Endothelial cell of umbilical vein (primary cell): ENCODE data around the gene RPRM. TPM values are rescaled to one million over a fixed set of nuclear protein-coding genes. Genes with fewer than 3 reads are reported as not detected.

Experiments used
- BruUV-seq: library from RNA; stranded (reverse); fragments of 400-500 nt; replicated peaks from 2 replicates; lab custom pipeline; 2021; lab: Mats Ljungman, UMichigan
- CTCF ChIA-PET: fragments of 300-600, 350-600 bp; sonication (Branson Sonifier 250); formaldehyde crosslinking; loops from one replicate; lab custom pipeline; 2021; ENCODE audit warnings: antibody characterized with exemption, inconsistent platforms; lab: Charles Lee
- POLR2A ChIA-PET: fragments of 300-600, 350-600 bp; sonication (Branson Sonifier 250); formaldehyde crosslinking; loops from one replicate; lab custom pipeline; 2021; ENCODE audit warnings: antibody characterized with exemption, inconsistent platforms; lab: Charles Lee
- DNase-seq: peaks from one replicate; pipeline ENCODE4 v3.0.0-alpha.2; 2011; ENCODE audit warnings: low read depth, low spot score
- FAIRE-seq: peaks from 2 replicates; lab custom pipeline; 2011; peaks lifted over from hg19 to GRCh38; lab: Jason Lieb, UNC
- H2AFZ ChIP-seq: 2 replicates; pipeline ENCODE4 v1.6.0; 2012; ENCODE audit warnings: low read depth, low read length, control low read depth, inconsistent platforms
- H3K27ac ChIP-seq: 2 replicates; pipeline ENCODE4 v1.5.1; 2011; ENCODE audit warnings: low read depth, mild to moderate bottlenecking, control low read depth, low read length, moderate library complexity; ENCODE audit not compliant: insufficient read depth
- H3K27me3 ChIP-seq, 2 experiments: 2 replicates each; pipeline versions ENCODE4 v1.6.0 to v1.6.1; 2011; ENCODE audit warnings: low read length in 2 of 2, mixed read lengths in 1 of 2; ENCODE audit not compliant: control insufficient read depth in 2 of 2, insufficient read depth in 2 of 2
- H3K36me3 ChIP-seq, 2 experiments: 2 replicates in 1 of 2; 3 replicates in 1 of 2; pipeline ENCODE4 v1.5.1; 2011; ENCODE audit warnings: low read length in 2 of 2, mild to moderate bottlenecking in 1 of 2, moderate library complexity in 1 of 2; ENCODE audit not compliant: control insufficient read depth in 2 of 2, insufficient read depth in 2 of 2; ENCODE audit errors: extremely low read depth in 1 of 2
- H3K4me1 ChIP-seq: 3 replicates; pipeline ENCODE4 v1.5.1; 2011; ENCODE audit warnings: mild to moderate bottlenecking, low read length; ENCODE audit not compliant: control insufficient read depth, insufficient read depth; ENCODE audit errors: extremely low read depth
- H3K4me2 ChIP-seq: 2 replicates; pipeline ENCODE4 v1.6.1; 2011; ENCODE audit warnings: low read length, control low read depth, mixed read lengths; ENCODE audit not compliant: insufficient read depth
- H3K4me3 ChIP-seq, 3 experiments: fragments of 200-600 bp in 1 of 3; sonication (generic), shearing (Covaris generic) in 1 of 3; replicated peaks in 1 of 3; 2 replicates each; pipeline ENCODE4 v1.5.1; 2011 to 2016; ENCODE audit warnings: control low read depth in 3 of 3, low read length in 3 of 3, mild to moderate bottlenecking in 2 of 3, inconsistent platforms in 1 of 3, low read depth in 1 of 3, moderate library complexity in 1 of 3; ENCODE audit not compliant: insufficient read depth in 1 of 3
- H3K79me2 ChIP-seq: 2 replicates; pipeline ENCODE4 v1.6.0; 2012; ENCODE audit warnings: low read length, inconsistent platforms; ENCODE audit not compliant: control insufficient read depth, insufficient read depth
- H3K9ac ChIP-seq: replicated peaks from 2 replicates; pipeline ENCODE3; 2011; ENCODE audit warnings: low read length, control low read depth; ENCODE audit not compliant: insufficient read depth; ENCODE audit errors: extremely low read depth
- H3K9me1 ChIP-seq: replicated peaks from 3 replicates; pipeline ENCODE4 v1.6.0; 2011; ENCODE audit warnings: mild to moderate bottlenecking, low read length; ENCODE audit not compliant: control insufficient read depth, insufficient read depth; ENCODE audit errors: extremely low read depth
- H3K9me3 ChIP-seq: replicated peaks from 2 replicates; pipeline ENCODE4 v1.5.1; 2012; ENCODE audit warnings: low read length, inconsistent platforms; ENCODE audit not compliant: control insufficient read depth, insufficient read depth
- H4K20me1 ChIP-seq: replicated peaks from 2 replicates; pipeline ENCODE3; 2011; ENCODE audit warnings: mild to moderate bottlenecking, low read length; ENCODE audit not compliant: control insufficient read depth, insufficient read depth; ENCODE audit errors: extremely low read depth
- CTCF ChIP-seq, 2 donors: IDR thresholded peaks; 1 replicate in 1 of 2; 2 replicates in 1 of 2; pipeline ENCODE4 v1.5.1; 2011; ENCODE audit warnings: low read length in 2 of 2, mild to moderate bottlenecking in 2 of 2, moderate library complexity in 2 of 2, control low read depth in 1 of 2, inconsistent platforms in 1 of 2, low read depth in 1 of 2; ENCODE audit not compliant: insufficient read depth in 1 of 2; ENCODE audit errors: extremely low read depth in 1 of 2
- EZH2 ChIP-seq: IDR thresholded peaks from 2 replicates; pipeline ENCODE4 v1.6.1; 2012; ENCODE audit warnings: borderline replicate concordance, low read depth, mild to moderate bottlenecking, moderate library complexity, low read length, inconsistent platforms; ENCODE audit not compliant: severe bottlenecking
- FOS ChIP-seq: IDR thresholded peaks from 2 replicates; pipeline ENCODE4 v1.6.1; 2011; ENCODE audit warnings: mild to moderate bottlenecking, low read length, moderate library complexity, borderline replicate concordance; ENCODE audit not compliant: insufficient read depth
- GATA2 ChIP-seq: IDR thresholded peaks from 2 replicates; pipeline ENCODE4 v1.7.0; 2011; ENCODE audit warnings: low read depth, mild to moderate bottlenecking, moderate library complexity, mixed read lengths, low read length; ENCODE audit not compliant: insufficient read length, insufficient read depth
- JUN ChIP-seq: IDR thresholded peaks from 2 replicates; pipeline ENCODE4 v1.6.1; 2011; ENCODE audit warnings: borderline replicate concordance, low read depth; ENCODE audit not compliant: insufficient read length, insufficient read depth
- MAX ChIP-seq: IDR thresholded peaks from 2 replicates; pipeline ENCODE4 v1.6.1; 2011; ENCODE audit not compliant: insufficient read depth, insufficient read length
- MYC ChIP-seq: IDR thresholded peaks from one replicate; pipeline ENCODE4 v1.6.1; 2011; ENCODE audit warnings: mild to moderate bottlenecking, low read depth, low read length
- POLR2A ChIP-seq: IDR thresholded peaks from 2 replicates; pipeline ENCODE4 v1.6.1; 2012; ENCODE audit warnings: low read depth, mild to moderate bottlenecking, control low read depth, low read length
- POLR2AphosphoS5 ChIP-seq: IDR thresholded peaks from 2 replicates; pipeline ENCODE4 v1.6.1; 2012; ENCODE audit warnings: low read depth, mild to moderate bottlenecking, control low read depth, low read length, moderate library complexity; ENCODE audit not compliant: insufficient read depth
- dilution Hi-C: fragments of 300-500 bp; cut with MboI; formaldehyde crosslinking; loops from one replicate; pipeline ENCODE4 v1.15.0; 2019; ENCODE audit warnings: low sequenced_read_pairs; ENCODE audit not compliant: extremely low pct_ligation_motif_present
- intact Hi-C: fragments of 100-400 bp; cut with micrococcal nuclease; formaldehyde crosslinking; loops from one replicate; pipeline ENCODE4 v1.10.0; 2022
- polyA plus RNA-seq, 4 experiments: library from polyadenylated mRNA; depleted of rRNA in 3 of 4; stranded (reverse) in 3 of 4; unstranded in 1 of 4; fragments of >200 nt; gene quantifications; 2 replicates each; pipeline versions ENCODE4 v1.2.1 to v1.2.3, GENCODE V29; 2011 to 2012; ENCODE audit warnings: missing spikeins in 1 of 4
- total RNA-seq: library from RNA; stranded (reverse); gene quantifications from 2 replicates; pipeline ENCODE4 v1.2.3, GENCODE V29; 2021

RPRM gene
- total and polyA plus RNA-seq, 2 donors (not counting 3 experiments of a cell fraction or from before 2014, with no cell fraction given), result not detected

- intact Hi-C loops, result no loop called here
Measured at GRCh38 chr2:153474407-153474806, 4.2 kb downstream of the RPRM start.

More at GRCh38 chr2:153474407-153474806, 4.2 kb downstream of the RPRM start:
- dilution Hi-C loops, result no loop called here
- no peaks in the 10 kb centered on the region for H4K20me1 ChIP-seq
- H3K9ac ChIP-seq, result no peak overlapping the region
- no peak overlapping the region for H3K4me3 ChIP-seq
- H3K79me2 ChIP-seq, result no peaks in the 10 kb centered on the region
- POLR2A ChIA-PET, result no interaction called here
- no TSS peak for BruUV-seq
- no peaks in the 10 kb centered on the region for H3K9me3 ChIP-seq
- FAIRE-seq, result no peak
- H3K27ac ChIP-seq, result no peak overlapping the region
- CTCF ChIA-PET, result no interaction called here
- H3K4me1 ChIP-seq, result no peaks in the 10 kb centered on the region
- no peak overlapping the region for H3K4me2 ChIP-seq
- TF ChIP-seq MYC (no peak), EZH2 (no peak), MAX (no peak), FOS (no peak), GATA2 (no peak), POLR2AphosphoS5 (no peak), JUN (no peak), POLR2A (no peak), CTCF (IDR thresholded peaks at IDR 0.05; ENCODE audit: extremely low read depth in 1 of 2, insufficient read depth in 1 of 2, low read depth in 1 of 2, low read length in 2 of 2) (no peak)
- no peak for DNase-seq
- no peaks in the 10 kb centered on the region for H3K36me3 ChIP-seq
- peaks cover 23 to 32% of the 10 kb centered on the region in 2 experiments for H3K27me3 ChIP-seq
- no peak overlapping the region for H2AFZ ChIP-seq
- no peaks in the 10 kb centered on the region for H3K9me1 ChIP-seq
